H7 (cell line): ENCODE results near the gene RBM20. TPM values are rescaled to one million over a fixed set of nuclear protein-coding genes. Genes with fewer than 3 reads are reported as not detected.

Experiments used
- DNase-seq: peaks from one replicate; pipeline ENCODE4 v3.0.0; 2012
- H3K27me3 ChIP-seq: 2 replicates; pipeline ENCODE4 v1.6.0; 2011; ENCODE audit warnings: mild to moderate bottlenecking, low read length; ENCODE audit not compliant: control insufficient read depth, insufficient read depth
- H3K36me3 ChIP-seq: replicated peaks from 2 replicates; pipeline ENCODE4 v1.5.1; 2011; ENCODE audit warnings: low read length; ENCODE audit not compliant: control insufficient read depth, insufficient read depth
- H3K4me3 ChIP-seq: 2 replicates; pipeline ENCODE4 v1.5.1; 2011; ENCODE audit warnings: low read depth, mild to moderate bottlenecking, control low read depth, low read length, moderate library complexity; ENCODE audit not compliant: insufficient read depth
- total RNA-seq: library from RNA; depleted of rRNA; stranded (reverse); fragments of >200 nt; shearing (Covaris generic); gene quantifications from 2 replicates; pipeline ENCODE4 v1.2.3, GENCODE V29; 2014

RBM20 gene
- total RNA-seq, 1 experiment from 2014 or later, result 0.52 TPM

DNA sequence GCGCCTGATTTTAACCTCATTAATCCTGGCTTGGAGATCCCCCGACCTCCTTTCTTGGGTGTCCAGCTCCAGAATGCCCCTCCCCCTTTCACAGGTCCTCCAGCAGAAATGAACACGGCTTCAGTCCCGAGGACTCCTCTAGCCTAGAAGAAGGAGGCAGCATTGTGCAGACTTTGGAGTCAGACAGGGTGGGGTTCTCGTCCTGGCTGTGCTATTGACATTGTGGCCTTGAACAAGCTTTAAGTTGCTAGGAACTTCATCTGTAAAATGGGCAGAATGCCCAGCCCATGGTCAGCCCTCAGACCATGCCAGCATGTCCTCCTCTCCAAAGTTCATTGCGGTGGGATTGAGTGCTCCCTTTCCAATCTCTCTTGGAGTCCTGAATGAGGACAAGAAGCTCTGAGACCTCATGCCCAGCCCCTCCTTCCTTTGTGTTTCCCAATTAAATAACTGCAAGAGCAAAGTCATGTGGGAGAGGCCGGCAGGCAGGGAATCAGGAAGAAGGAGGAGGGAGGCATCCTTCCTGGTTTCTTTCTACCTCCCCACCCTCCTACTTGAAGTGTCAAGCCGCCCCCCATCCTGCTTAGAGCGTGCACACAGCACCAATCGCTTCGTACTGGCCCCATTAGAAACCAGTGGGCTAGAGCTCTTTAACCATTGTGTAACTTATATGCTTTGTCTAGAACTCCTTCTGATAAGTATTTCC, 86.4 kb downstream of the RBM20 start:
- Histone ChIP-seq H3K36me3 (no peaks in the 10 kb centered on the region), H3K27me3 (no peaks in the 10 kb centered on the region), H3K4me3 (no peak overlapping the region)
- DNase-seq, result no peak

DNA sequence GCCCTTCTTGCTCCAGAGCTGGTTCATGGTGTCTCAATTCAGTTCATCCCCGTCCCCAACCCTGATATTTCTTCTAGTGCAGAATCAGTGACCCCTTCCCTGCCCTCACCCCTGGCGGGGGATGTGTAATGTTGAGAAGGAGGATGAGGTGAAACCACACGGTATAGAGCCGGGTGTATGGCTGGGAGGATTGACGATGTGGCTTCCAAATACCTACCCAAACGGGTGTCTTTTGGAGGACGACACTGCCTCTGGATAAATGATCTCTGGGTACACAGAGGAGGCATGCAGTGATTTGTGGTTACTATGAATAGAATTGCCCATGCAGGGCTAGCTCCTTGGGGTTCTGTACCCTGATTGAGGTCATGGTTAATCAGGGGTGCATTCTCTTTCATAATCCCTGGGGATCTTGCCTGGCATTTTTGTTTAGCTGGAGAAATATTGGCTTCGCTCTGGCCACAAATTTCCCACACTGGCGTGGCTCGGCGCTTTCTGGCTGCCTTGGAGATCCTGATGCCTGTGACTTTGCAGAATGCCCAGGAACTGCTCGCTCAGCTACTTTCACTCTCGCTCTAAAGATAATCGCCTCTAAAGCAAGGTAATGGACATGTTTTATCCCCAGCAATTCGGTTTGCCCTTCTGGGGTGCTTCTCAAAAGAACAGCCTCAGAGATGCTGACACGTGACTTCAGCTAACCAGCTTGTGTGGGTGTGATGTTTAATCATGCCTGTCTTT, 89.2 kb downstream of the RBM20 start:
- no peak overlapping the region for H3K4me3 ChIP-seq
- no peaks in the 10 kb centered on the region for H3K27me3 ChIP-seq
- H3K36me3 ChIP-seq, result no peaks in the 10 kb centered on the region
- DNase-seq, result no peak

DNA sequence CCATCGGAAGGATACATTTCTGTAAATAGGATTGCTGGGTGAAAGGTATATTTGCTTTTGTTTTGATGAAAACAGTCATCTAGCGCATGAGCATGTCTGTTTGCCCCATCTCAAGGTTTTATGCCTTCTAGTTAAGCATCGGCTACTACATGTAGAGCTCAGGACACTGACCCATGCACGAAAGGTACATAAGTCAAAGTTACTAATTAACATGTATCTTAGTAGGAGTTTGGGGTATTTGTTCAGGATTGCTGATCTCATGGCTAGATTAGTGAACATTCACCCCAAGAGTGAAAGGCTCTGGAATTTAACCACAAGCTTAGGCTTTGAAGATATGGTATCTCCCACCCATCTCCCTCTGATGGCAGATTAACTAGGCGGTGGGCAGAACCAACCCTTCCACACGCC, 91.5 kb downstream of the RBM20 start:
- no peak overlapping the region for H3K4me3 ChIP-seq
- no peaks in the 10 kb centered on the region for H3K36me3 ChIP-seq
- no peak for DNase-seq
- no peaks in the 10 kb centered on the region for H3K27me3 ChIP-seq

DNA sequence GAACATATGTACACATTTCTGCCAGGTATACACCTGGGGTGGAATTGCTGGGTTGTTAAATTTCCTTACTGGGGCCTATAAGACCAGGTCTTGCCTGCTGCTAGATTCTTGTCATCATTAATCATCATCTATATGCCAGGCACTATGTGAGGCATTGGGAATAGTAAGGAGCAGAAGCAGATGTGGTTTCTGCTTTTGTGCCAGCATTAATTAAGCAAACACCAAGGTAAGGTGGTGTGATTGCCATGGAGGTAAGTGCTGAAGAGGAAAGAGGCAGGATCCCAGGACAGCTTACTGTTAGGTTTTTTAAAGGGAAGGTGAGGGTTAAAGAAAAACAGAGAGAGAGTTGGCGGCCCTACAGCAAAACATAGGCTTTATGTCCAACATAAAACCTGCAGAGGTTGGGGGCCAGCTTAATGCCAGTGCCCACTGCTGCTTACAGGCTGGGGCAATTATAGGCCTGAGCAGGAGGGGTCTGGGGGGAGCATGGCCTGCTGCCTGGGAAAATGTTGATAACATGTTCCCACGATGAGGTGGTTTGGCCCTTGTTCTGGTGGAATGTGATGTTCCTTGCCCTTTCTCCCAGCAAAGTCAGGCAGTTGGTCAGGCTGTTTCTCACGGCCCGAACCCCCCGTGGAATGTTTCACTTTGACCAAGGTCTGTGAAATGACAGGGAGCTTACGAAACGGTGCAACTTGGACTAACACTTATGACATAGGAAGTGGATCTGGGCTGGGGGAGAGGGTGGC, 93.9 kb downstream of the RBM20 start:
- Histone ChIP-seq H3K4me3 (no peak overlapping the region), H3K36me3 (no peaks in the 10 kb centered on the region), H3K27me3 (no peaks in the 10 kb centered on the region)
- no peak for DNase-seq

DNA sequence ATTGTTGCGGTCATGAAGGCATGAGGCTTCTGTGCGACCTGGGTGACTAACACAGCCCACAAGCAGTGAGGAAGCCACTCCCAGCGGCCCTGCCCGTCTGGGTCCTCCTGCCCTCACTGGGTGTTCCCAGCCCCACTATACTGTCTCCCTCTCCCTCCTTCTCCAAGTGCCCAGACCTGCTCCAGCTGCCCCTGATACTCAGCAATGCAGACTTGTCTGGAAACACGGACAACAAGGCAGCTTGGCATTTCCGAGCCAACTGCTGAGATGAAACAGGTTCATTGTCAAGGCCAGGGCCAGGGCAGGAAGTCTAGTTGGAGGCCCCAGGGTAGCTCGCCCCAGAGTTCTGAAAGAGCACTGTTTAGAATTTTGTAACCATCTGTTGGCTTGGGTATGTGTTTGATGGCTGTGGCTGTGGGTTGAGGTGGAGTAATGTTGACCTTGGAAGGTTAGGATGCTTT, 95.7 kb downstream of the RBM20 start:
- Histone ChIP-seq H3K36me3 (no peaks in the 10 kb centered on the region), H3K4me3 (no peak overlapping the region), H3K27me3 (no peaks in the 10 kb centered on the region)
- DNase-seq, result no peak

DNA sequence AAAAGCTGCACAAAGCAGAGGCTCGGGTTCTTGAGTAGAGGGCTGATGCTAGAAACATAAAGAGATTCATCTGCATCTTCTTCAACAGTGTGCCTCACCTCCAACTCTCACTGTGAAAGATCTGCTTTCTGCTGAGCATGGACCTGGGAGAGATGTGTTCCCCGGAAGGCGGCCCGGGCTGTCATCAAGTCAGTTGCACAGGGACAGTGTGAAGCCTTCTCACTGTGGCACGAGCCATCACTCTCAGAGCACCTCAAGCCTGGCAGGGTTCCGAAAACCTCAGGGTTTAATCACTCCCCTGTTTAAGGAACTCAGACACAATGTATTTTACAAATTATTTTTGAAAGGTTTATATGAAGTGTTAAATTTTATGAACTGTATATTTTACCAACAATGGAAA, 98.7 kb downstream of the RBM20 start:
- Histone ChIP-seq H3K27me3 (no peaks in the 10 kb centered on the region), H3K4me3 (no peak overlapping the region), H3K36me3 (no peaks in the 10 kb centered on the region)
- no peak for DNase-seq

DNA sequence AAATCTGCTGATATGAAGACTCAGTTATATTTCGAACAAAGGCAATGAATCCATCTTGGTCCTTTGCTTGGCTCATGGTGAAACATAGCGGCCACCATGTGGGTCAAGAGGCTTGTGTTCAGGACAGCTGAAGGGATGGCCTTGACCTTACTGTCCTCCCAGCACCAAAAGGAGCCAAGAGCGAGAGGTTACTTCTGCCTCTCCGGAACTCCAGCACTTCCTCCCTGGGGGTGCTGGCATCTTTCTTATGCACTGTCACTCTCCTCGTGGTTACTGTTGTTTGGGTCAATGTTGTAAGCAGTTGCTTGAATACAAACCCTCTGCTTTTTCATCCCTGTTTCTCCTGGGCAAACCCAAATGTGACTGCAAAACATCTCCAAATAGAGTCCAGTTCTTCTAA, 100.6 kb downstream of the RBM20 start:
- no peak overlapping the region for H3K4me3 ChIP-seq
- no peaks in the 10 kb centered on the region for H3K27me3 ChIP-seq
- no peaks in the 10 kb centered on the region for H3K36me3 ChIP-seq
- no peak for DNase-seq

DNA sequence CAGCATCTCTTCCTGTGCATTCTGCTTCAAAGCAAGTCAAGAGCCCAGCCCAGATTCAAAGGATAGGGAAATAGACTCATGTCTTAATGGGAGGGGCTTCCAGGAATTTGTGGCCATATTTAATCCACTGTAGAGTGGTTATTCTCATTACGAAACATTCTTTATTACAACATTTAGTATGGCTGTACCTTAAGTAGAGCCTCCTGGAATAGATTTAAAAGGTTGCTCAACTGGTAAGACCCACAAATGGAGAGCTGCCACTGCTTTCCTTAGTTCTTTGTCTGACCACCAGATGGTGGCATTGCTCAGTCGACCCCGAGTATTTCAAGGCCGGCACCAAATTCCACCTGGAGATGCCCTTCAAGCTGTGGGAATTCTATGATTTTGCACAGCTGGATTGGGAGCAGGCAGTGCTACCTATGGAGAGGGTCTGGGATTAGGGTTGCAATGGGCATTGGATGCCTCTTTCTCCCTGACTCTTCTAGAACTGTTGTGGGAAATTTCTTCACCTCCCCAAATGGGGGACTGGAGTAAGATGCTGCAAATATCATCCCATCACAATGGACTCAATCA, 102.2 kb downstream of the RBM20 start:
- DNase-seq, result peak; percentile 76
- Histone ChIP-seq H3K4me3 (no peak overlapping the region), H3K27me3 (no peaks in the 10 kb centered on the region), H3K36me3 (no peaks in the 10 kb centered on the region)

DNA sequence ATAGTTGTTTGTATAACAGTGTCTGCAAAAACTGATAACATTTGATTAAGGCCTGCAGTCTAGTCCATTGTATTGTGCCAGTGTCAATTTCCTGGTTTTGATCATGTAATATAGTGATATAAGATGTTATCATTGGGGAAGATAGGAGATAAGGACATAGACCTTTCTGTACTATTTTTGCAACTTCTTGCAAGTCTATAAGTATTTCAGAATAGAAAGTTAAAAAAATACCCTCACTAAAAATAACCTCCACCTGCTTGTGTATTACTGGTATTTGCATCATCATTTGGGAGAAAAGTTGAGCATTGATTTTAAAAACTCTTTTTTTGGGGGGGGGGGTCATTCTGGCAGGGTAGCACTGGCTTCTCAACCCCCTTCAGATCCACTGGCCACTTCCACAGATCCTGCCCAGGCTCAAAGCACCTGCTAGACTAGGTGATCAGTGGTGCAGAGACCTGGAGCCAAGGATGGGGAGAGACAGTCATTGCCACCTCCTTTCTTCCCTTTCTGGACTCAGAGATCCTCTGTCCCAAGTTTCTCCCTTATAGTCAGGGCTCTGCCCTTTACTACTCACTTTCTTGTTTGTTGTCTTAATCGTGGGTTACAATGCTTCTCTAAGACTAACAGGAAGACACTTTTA, 103.0 kb downstream of the RBM20 start:
- H3K36me3 ChIP-seq, result no peaks in the 10 kb centered on the region
- no peaks in the 10 kb centered on the region for H3K27me3 ChIP-seq
- no peak overlapping the region for H3K4me3 ChIP-seq
- no peak for DNase-seq

DNA sequence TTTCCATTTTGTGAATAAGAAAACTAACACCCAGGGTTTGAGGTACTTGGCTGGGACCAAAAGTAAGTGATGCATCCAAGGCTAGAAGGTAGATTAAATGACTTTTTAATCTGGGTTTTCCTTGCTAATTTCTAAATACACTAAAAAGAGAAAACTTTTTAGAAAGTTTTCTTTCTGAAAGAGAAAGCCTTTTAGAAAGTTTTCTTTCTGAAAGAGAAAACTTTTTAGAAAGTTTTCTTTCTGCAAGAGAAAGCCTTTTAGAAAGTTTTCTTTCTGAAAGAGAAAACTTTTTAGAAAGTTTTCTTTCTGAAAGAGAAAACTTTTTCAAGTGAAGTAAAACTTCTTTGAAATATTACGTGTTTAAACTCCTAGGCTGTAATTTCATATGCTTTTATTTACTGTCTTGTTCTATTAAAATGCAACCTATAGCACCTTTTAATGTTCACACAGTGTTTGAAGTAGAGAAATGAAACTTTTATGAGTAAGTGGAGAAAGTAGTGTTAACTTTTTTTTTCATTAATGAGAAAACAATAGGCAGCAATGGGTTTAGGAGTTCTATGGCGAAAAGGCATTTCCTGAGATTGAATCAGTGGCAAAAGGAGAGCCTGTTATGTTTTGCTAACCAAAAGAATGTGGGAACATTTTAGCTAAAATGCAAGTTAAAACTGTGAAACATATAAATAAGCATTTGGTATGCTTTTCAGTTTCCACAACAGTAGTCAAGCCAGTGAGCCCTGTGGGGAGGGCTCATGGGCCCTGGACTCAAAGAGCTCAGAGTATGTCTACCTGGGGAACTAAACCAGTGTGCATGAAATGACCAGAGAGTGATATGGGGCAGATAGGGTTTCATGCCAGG, 103.7 kb downstream of the RBM20 start:
- Histone ChIP-seq H3K4me3 (no peak overlapping the region), H3K27me3 (no peaks in the 10 kb centered on the region), H3K36me3 (no peaks in the 10 kb centered on the region)
- no peak for DNase-seq

DNA sequence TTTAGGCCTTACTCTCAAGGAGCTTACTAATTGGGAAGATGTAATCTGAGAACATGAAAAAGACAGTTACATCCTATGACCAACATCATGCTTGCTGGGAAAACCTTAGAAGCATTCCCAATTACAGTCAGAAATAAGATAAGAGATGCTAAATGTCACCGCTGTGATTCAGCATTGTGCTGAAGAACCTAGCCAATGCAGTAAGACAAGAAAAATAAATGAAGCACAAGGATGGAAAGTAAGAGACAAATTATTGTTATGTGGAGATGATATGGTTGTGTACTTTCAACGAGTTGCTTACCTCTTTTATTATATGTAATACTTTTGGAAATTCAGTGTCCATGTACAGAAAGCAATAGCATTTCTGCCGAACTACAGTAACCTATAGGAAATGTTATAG, 104.8 kb downstream of the RBM20 start:
- H3K36me3 ChIP-seq, result no peaks in the 10 kb centered on the region
- DNase-seq, result no peak
- H3K4me3 ChIP-seq, result no peak overlapping the region
- H3K27me3 ChIP-seq, result no peaks in the 10 kb centered on the region

DNA sequence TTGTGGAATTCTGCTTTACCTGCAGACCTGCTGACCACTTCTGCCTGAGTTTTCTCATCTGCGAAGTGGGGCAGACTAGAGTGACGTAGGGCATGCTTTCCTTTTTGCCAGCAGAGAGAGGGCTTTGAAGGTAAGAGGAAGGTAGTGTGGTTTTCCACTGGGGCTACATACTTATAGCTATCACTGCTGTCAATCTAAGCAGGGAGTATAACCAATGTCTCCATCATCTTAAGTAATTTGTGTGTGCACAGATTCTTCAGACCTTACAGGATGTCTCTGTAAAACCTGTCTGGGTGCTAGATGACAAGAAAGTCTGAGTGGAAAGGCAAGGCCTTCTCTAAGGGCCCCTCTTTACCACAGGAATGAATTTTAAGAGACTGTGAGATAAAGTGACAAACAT, 106.8 kb downstream of the RBM20 start:
- no peak overlapping the region for H3K4me3 ChIP-seq
- no peak for DNase-seq
- no peaks in the 10 kb centered on the region for H3K36me3 ChIP-seq
- no peaks in the 10 kb centered on the region for H3K27me3 ChIP-seq

DNA sequence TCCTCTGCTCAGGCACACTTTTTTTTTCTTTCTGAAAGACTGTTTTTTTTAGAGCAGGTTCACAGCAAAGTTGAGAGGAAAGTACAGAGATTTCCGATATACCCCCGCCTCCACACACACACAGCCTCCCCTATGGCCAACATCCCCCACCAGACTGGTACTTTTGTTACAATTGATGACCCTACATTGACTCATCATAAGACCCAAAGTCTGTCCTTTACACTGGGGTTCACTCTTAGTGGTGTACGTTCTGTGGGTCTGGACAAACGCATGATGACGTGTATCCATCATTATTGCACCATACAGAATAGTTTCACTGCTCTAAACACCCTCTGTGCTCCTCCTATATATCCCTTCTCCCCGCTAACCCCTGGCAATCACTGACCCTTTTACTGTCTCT, 107.7 kb downstream of the RBM20 start:
- no peaks in the 10 kb centered on the region for H3K27me3 ChIP-seq
- H3K36me3 ChIP-seq, result no peaks in the 10 kb centered on the region
- DNase-seq, result no peak
- H3K4me3 ChIP-seq, result no peak overlapping the region

DNA sequence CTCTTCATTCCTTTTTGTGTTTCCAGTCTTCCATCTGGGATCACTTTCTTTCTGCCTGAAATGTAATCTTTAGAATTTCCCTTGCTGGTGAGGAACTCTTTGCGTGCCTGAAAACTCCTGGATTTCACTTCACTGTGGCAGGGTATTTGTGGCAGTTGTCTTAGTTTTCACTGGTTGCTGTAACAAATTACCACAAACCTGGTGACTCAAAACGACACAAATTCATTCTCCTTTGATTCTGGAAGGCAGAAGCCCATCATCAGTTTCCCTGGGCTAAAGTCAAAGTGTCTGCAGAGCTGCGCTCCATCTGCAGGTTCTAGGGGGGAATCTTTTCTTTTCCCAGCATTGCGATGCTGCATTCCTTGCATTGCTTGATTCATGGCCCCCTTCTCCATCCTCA, 109.3 kb downstream of the RBM20 start:
- no peak overlapping the region for H3K4me3 ChIP-seq
- DNase-seq, result no peak

More for the DNA sequence above, 109.3 kb downstream of the RBM20 start:
- no peaks in the 10 kb centered on the region for H3K36me3 ChIP-seq
- no peaks in the 10 kb centered on the region for H3K27me3 ChIP-seq
